ENCODE data around the gene TPSB2.

DNA sequence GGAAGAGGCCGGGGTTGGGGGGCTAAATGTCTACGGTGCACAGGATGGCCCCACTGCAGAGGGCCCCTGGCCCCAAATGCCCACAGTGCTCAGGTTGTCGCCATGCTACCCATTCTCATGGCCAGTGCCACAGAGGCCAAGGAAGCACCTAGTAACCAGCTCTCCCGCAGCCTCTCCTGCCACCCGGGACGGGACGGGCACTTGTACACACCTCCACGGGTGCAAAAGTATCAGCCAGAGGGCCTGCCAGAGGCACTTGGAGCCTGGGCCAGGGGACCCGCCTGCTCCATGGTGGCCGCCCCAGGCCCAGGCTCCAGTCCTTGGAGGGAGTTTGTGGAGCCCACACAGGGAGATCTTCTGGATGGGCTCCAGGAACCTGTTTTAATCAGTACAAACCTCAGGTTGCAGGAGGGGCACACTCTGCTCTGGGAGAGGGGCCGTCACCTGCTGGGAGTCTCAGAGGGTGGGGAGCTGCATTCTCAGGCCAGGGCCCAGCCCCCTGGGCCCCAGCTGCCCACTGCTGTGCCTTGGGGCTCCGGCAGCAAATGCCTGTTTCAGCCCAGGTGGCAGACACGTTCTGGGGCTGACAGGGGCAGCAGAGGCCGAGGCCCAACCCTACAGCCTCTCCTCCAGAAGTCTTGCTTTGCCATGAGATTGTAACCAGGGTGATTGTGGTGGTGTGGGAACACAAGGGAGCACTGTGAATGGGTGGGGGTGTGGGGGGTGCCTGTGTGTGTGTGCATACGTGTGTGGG, 33.8 kb upstream of the TPSB2 start:
- TF ChIP-seq, protein P1, sequence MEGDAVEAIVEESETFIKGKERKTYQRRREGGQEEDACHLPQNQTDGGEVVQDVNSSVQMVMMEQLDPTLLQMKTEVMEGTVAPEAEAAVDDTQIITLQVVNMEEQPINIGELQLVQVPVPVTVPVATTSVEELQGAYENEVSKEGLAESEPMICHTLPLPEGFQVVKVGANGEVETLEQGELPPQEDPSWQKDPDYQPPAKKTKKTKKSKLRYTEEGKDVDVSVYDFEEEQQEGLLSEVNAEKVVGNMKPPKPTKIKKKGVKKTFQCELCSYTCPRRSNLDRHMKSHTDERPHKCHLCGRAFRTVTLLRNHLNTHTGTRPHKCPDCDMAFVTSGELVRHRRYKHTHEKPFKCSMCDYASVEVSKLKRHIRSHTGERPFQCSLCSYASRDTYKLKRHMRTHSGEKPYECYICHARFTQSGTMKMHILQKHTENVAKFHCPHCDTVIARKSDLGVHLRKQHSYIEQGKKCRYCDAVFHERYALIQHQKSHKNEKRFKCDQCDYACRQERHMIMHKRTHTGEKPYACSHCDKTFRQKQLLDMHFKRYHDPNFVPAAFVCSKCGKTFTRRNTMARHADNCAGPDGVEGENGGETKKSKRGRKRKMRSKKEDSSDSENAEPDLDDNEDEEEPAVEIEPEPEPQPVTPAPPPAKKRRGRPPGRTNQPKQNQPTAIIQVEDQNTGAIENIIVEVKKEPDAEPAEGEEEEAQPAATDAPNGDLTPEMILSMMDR (optimal IDR thresholded peaks at IDR 0.05 in 1 of 3, IDR thresholded peaks at IDR 0.05 in 1 of 3, conservative IDR thresholded peaks at IDR 0.05 in 1 of 3; ENCODE audit: extremely low read depth in 1 of 3, insufficient read depth in 2 of 3, low read length in 3 of 3) = no peak
- TF ChIP-seq EZH2 (IDR thresholded peaks at IDR 0.05; ENCODE audit: low read length) = no peak

Data from keratinocyte (primary cell).